ENCODE data around the gene FBXO9. TPM values are rescaled to one million over a fixed set of nuclear protein-coding genes. Genes with fewer than 3 reads are reported as not detected.

The FBXO9 gene
- total and polyA plus RNA-seq, 2 of the 8 experiments (the other 6 are each of a cell fraction or from before 2014, with no cell fraction given): 41.3 to 50.9 TPM

DNA sequence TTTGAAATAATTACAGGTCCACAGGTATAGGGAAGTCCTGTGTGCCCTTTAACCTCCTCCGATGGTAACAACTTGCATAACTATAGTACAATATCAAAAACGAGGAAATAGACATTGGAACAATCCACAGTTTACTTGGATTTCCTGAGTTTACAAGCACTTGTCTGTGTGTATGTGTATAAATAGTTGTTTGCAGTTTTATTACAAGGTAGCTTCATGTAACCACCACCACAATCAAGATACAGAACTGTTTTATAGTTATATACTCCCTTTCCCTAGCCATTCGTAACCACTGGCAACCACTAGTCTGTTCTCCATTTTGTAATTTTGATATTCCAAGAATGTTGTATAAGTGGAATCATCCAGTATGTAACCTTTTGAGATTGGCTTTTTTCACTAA lies 9.1 kb downstream of the FBXO9 start:
- DNase-seq (ENCODE audit: low read depth in 1 of 2, low spot score in 2 of 2) (no peak), FAIRE-seq (no peak)
- no peak overlapping the region for H2BK15ac ChIP-seq (ENCODE audit: low read length)
- H3K23ac ChIP-seq (ENCODE audit: insufficient read length): no peak overlapping the region
- no peak overlapping the region for H3K9ac ChIP-seq (replicated peaks in 1 of 4; ENCODE audit: extremely low read depth in 1 of 4, low read depth in 3 of 4, low read length in 3 of 4)
- no peak overlapping the region for H3K14ac ChIP-seq (ENCODE audit: insufficient read length)
- H4K91ac ChIP-seq (replicated peaks; ENCODE audit: insufficient read length, low read length): no peak overlapping the region
- CTCF ChIA-PET (ENCODE audit: partially characterized antibody): no interaction called here
- no peak for TF ChIP-seq POLR2AphosphoS5 (IDR thresholded peaks at IDR 0.05; ENCODE audit: low read depth, low read length)
- no peak for TF ChIP-seq KDM4A (IDR thresholded peaks at IDR 0.05; ENCODE audit: low read depth, low read length, severe bottlenecking)
- no peak for TF ChIP-seq SIRT6 (IDR thresholded peaks at IDR 0.05; ENCODE audit: low read length)
- H2BK5ac ChIP-seq (ENCODE audit: low read depth, low read length): no peak overlapping the region
- no peaks in the 10 kb centered on the region for H3K9me3 ChIP-seq (ENCODE audit: insufficient read depth in 2 of 2, low read depth in 1 of 2, low read length in 1 of 2)
- H3K27ac ChIP-seq (ENCODE audit: low read depth, low read length): no peak overlapping the region
- H4K8ac ChIP-seq (ENCODE audit: extremely low read depth, insufficient read depth, low read length): no peak overlapping the region
- H2BK20ac ChIP-seq (ENCODE audit: low read length): no peak overlapping the region
- no peak overlapping the region for H2BK12ac ChIP-seq (ENCODE audit: low read depth, low read length)
- H3K23me2 ChIP-seq (ENCODE audit: low read depth, low read length): no peaks in the 10 kb centered on the region
- H3K56ac ChIP-seq (replicated peaks; ENCODE audit: insufficient read length, low read depth, low read length): no peak overlapping the region
- WGBS, 2 experiments (ENCODE audit: extremely low coverage in 1 of 2, insufficient coverage in 1 of 2, insufficient read length in 1 of 2, insufficient replicate concordance in 2 of 2, low coverage in 1 of 2, low lambda C conversion rate in 2 of 2, missing lambda C conversion rate in 1 of 2): 91% methylated on average over 3 of the region's 3 CpGs; no CpG with 5 or more reads in 1 of the 2 experiments
- H2AFZ ChIP-seq (ENCODE audit: low read length): no peak overlapping the region
- H3K36me3 ChIP-seq (ENCODE audit: control insufficient read depth in 2 of 4, insufficient read depth in 4 of 4, low read length in 3 of 4): peaks cover 0 to 37% (median 10%) of the 10 kb centered on the region in 4 experiments; a peak in 4 of 8 replicates
- H3K27me3 ChIP-seq (replicated peaks in 1 of 4; ENCODE audit: control insufficient read depth in 3 of 4, extremely low read depth in 1 of 4, insufficient read depth in 3 of 4, low read length in 3 of 4): no peaks in the 10 kb centered on the region
- no peaks in the 10 kb centered on the region for H3K79me2 ChIP-seq (ENCODE audit: control insufficient read depth in 1 of 2, insufficient read depth in 2 of 2, low read length in 2 of 2)
- no peak overlapping the region for H3K18ac ChIP-seq (ENCODE audit: extremely low read depth, low read length)
- no peak overlapping the region for H3K4ac ChIP-seq (replicated peaks; ENCODE audit: insufficient read length, low read depth, low read length)
- H4K20me1 ChIP-seq (replicated peaks in 1 of 2; ENCODE audit: control insufficient read depth in 1 of 2, insufficient read depth in 2 of 2, low read length in 2 of 2): peaks cover 2% of the 10 kb centered on the region in 2 experiments
- no peak overlapping the region for H2BK120ac ChIP-seq (replicated peaks; ENCODE audit: low read depth, low read length)
- H3K4me1 ChIP-seq (replicated peaks in 1 of 4; ENCODE audit: control insufficient read depth in 3 of 4, insufficient read depth in 4 of 4, low read length in 3 of 4): no peaks in the 10 kb centered on the region
- no peak overlapping the region for H4K5ac ChIP-seq (ENCODE audit: insufficient read length, low read depth, low read length)
- H2AK5ac ChIP-seq (ENCODE audit: low read depth, low read length): no peak overlapping the region
- no peaks in the 10 kb centered on the region for H3K79me1 ChIP-seq (ENCODE audit: low read depth, low read length)
- no peak overlapping the region for H3K4me2 ChIP-seq (ENCODE audit: insufficient read depth in 1 of 2, low read depth in 2 of 2, low read length in 2 of 2)
- H3K4me3 ChIP-seq (ENCODE audit: extremely low read depth in 1 of 4, insufficient read depth in 2 of 4, low read depth in 3 of 4, low read length in 4 of 4): no peak overlapping the region
- POLR2A ChIA-PET (ENCODE audit: partially characterized antibody): interaction anchor here (1.1 kb wide), 1 partner anchor 79 kb away, joined by 3 read pairs; the partner anchor contains the start of gene GSTA4
